SK-N-SH treated with all-trans-retinoic acid at 6 μM for 48 hours (cell line): Measurements from ENCODE around the gene B9D1.

Experiments
- ATAC-seq: fragments of 200-7000 bp; cut with Tn5 transposase; 3 replicates; pipeline ENCODE4 v1.9.1; 2020; ENCODE audit warnings: mild to moderate bottlenecking, moderate library complexity
- ARNTL ChIP-seq: fragments of 450-650 bp; formaldehyde crosslinking; IDR thresholded peaks from 2 replicates; pipeline ENCODE4 v1.5.0; 2020; ENCODE audit warnings: low read depth, mild to moderate bottlenecking, moderate library complexity, borderline replicate concordance
- CSDC2 ChIP-seq: fragments of 250-450 bp; sonication (Bioruptor Pico); IDR thresholded peaks from 2 replicates; pipeline ENCODE4 v1.5.0; 2020; ENCODE audit warnings: mild to moderate bottlenecking, moderate library complexity
- ESRRG ChIP-seq: fragments of 250-450 bp; sonication (Bioruptor Pico); IDR thresholded peaks from 2 replicates; pipeline ENCODE4 v1.6.1; 2021; ENCODE audit warnings: mild to moderate bottlenecking
- GLIS3 ChIP-seq: fragments of 250-450 bp; sonication (Bioruptor Pico); IDR thresholded peaks from 2 replicates; pipeline ENCODE4 v1.5.0; 2020; ENCODE audit warnings: mild to moderate bottlenecking, moderate library complexity
- ISL1 ChIP-seq: fragments of 250-450 bp; sonication (Bioruptor Pico); IDR thresholded peaks from 2 replicates; pipeline ENCODE4 v2.1.2; 2022; ENCODE audit warnings: mild to moderate bottlenecking, moderate library complexity
- OSR1 ChIP-seq: fragments of 250-450 bp; sonication (Bioruptor Pico); IDR thresholded peaks from 2 replicates; pipeline ENCODE4 v1.8.0; 2022; ENCODE audit warnings: moderate library complexity, mild to moderate bottlenecking, inconsistent platforms
- SNAI2 ChIP-seq: fragments of 250-450 bp; sonication (Bioruptor Pico); IDR thresholded peaks from 2 replicates; pipeline ENCODE4 v1.5.0; 2020; ENCODE audit warnings: mild to moderate bottlenecking, moderate library complexity
- TCF4 ChIP-seq: fragments of 250-450 bp; sonication (Bioruptor Pico); IDR thresholded peaks from 2 replicates; pipeline ENCODE4 v1.8.0; 2021; ENCODE audit warnings: mild to moderate bottlenecking, moderate library complexity, borderline replicate concordance
- TOX ChIP-seq: fragments of 250-450 bp; sonication (Bioruptor Pico); IDR thresholded peaks from 2 replicates; pipeline ENCODE4 v1.8.0; 2021; ENCODE audit warnings: mild to moderate bottlenecking, moderate library complexity, borderline replicate concordance
- ZC3H10 ChIP-seq: fragments of 250-450 bp; sonication (Bioruptor Pico); IDR thresholded peaks from 2 replicates; pipeline ENCODE4 v1.5.1; 2021; ENCODE audit warnings: mild to moderate bottlenecking, moderate library complexity
- ZFP3 ChIP-seq: fragments of 250-450 bp; sonication (Bioruptor Pico); IDR thresholded peaks from 2 replicates; pipeline ENCODE4 v1.5.0; 2020; ENCODE audit warnings: mild to moderate bottlenecking, moderate library complexity
- ZFP30 ChIP-seq: fragments of 450-650 bp; formaldehyde crosslinking; IDR thresholded peaks from 2 replicates; pipeline ENCODE4 v1.5.0; 2022; ENCODE audit warnings: mild to moderate bottlenecking, moderate library complexity
- ZNF565 ChIP-seq: fragments of 450-650 bp; formaldehyde crosslinking; conservative IDR thresholded peaks from 2 replicates; pipeline ENCODE4 v1.5.0; 2020; ENCODE audit warnings: low read depth, mild to moderate bottlenecking, moderate library complexity
- ZNF8 ChIP-seq: fragments of 450-650 bp; formaldehyde crosslinking; IDR thresholded peaks from 2 replicates; pipeline ENCODE4 v1.5.0; 2020; ENCODE audit warnings: mild to moderate bottlenecking, moderate library complexity
- TF ChIP-seq, protein P1 (sequence below): fragments of 250-450 bp; sonication (Bioruptor Pico); IDR thresholded peaks from 2 replicates; pipeline ENCODE4 v1.8.0; 2020; ENCODE audit warnings: mild to moderate bottlenecking, moderate library complexity, borderline replicate concordance
- TF ChIP-seq, protein P2 (sequence below): fragments of 250-450 bp; sonication (Bioruptor Pico); IDR thresholded peaks from 2 replicates; pipeline ENCODE4 v1.8.0; 2021; ENCODE audit warnings: low read depth, mild to moderate bottlenecking, moderate library complexity, borderline replicate concordance
- TF ChIP-seq, protein P3 (sequence below): fragments of 250-450 bp; sonication (Bioruptor Pico); IDR thresholded peaks from 2 replicates; pipeline ENCODE4 v1.5.1; 2021; ENCODE audit warnings: mild to moderate bottlenecking, moderate library complexity
- TF ChIP-seq, protein P4 (sequence below): fragments of 250-450 bp; sonication (Bioruptor Pico); IDR thresholded peaks from 2 replicates; pipeline ENCODE4 v1.5.0; 2020; ENCODE audit warnings: mild to moderate bottlenecking, moderate library complexity

B9D1 gene

DNA sequence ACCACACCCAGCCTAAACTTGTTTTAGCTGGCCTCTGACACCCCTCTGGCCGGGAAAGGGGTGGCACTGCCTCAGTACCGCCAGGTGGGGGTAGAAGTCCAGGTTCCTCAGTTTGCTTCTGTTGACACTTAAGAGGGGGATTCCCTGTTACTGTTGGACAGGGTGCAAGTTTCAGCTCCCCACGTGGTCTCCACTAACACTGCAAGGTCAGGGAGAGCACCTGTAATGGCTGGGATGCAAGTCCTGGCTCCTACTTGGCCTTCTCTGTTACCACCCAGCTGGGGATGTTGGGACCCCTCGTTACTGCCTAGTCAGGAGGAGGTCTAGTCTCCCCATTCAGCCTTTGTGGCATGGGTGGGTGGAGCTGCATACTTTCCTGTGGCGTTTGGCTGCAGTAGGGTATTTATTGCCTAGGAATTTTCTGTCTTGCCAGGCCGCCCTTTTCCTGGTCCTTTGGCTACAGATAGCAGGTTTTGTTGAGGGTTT lies 35.1 kb upstream of the B9D1 start:
- ATAC-seq, result no peak; the same call in 1 of the 3 replicates
- TF ChIP-seq ZFP3 (CRISPR knock-in tag), result no peak
- TF ChIP-seq, protein P1, sequence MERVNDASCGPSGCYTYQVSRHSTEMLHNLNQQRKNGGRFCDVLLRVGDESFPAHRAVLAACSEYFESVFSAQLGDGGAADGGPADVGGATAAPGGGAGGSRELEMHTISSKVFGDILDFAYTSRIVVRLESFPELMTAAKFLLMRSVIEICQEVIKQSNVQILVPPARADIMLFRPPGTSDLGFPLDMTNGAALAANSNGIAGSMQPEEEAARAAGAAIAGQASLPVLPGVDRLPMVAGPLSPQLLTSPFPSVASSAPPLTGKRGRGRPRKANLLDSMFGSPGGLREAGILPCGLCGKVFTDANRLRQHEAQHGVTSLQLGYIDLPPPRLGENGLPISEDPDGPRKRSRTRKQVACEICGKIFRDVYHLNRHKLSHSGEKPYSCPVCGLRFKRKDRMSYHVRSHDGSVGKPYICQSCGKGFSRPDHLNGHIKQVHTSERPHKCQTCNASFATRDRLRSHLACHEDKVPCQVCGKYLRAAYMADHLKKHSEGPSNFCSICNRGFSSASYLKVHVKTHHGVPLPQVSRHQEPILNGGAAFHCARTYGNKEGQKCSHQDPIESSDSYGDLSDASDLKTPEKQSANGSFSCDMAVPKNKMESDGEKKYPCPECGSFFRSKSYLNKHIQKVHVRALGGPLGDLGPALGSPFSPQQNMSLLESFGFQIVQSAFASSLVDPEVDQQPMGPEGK (CRISPR knock-in tag), result no peak
- no peak for TF ChIP-seq ISL1 (CRISPR knock-in tag)
- TF ChIP-seq GLIS3 (CRISPR knock-in tag), result no peak
- TF ChIP-seq SNAI2, result no peak
- no peak for TF ChIP-seq ARNTL (CRISPR knock-in tag)
- no peak for TF ChIP-seq ZFP30 (CRISPR knock-in tag)
- TF ChIP-seq TOX (CRISPR knock-in tag), result no peak
- no peak for TF ChIP-seq ZC3H10
- TF ChIP-seq, protein P2, sequence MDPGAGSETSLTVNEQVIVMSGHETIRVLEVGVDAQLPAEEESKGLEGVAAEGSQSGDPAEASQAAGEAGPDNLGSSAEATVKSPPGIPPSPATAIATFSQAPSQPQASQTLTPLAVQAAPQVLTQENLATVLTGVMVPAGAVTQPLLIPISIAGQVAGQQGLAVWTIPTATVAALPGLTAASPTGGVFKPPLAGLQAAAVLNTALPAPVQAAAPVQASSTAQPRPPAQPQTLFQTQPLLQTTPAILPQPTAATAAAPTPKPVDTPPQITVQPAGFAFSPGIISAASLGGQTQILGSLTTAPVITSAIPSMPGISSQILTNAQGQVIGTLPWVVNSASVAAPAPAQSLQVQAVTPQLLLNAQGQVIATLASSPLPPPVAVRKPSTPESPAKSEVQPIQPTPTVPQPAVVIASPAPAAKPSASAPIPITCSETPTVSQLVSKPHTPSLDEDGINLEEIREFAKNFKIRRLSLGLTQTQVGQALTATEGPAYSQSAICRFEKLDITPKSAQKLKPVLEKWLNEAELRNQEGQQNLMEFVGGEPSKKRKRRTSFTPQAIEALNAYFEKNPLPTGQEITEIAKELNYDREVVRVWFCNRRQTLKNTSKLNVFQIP (CRISPR knock-in tag), result no peak
- TF ChIP-seq TCF4 (CRISPR knock-in tag), result no peak
- TF ChIP-seq, protein P3, sequence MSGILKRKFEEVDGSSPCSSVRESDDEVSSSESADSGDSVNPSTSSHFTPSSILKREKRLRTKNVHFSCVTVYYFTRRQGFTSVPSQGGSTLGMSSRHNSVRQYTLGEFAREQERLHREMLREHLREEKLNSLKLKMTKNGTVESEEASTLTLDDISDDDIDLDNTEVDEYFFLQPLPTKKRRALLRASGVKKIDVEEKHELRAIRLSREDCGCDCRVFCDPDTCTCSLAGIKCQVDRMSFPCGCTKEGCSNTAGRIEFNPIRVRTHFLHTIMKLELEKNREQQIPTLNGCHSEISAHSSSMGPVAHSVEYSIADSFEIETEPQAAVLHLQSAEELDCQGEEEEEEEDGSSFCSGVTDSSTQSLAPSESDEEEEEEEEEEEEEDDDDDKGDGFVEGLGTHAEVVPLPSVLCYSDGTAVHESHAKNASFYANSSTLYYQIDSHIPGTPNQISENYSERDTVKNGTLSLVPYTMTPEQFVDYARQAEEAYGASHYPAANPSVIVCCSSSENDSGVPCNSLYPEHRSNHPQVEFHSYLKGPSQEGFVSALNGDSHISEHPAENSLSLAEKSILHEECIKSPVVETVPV (CRISPR knock-in tag), result no peak
- no peak for TF ChIP-seq OSR1
- TF ChIP-seq, protein P4, sequence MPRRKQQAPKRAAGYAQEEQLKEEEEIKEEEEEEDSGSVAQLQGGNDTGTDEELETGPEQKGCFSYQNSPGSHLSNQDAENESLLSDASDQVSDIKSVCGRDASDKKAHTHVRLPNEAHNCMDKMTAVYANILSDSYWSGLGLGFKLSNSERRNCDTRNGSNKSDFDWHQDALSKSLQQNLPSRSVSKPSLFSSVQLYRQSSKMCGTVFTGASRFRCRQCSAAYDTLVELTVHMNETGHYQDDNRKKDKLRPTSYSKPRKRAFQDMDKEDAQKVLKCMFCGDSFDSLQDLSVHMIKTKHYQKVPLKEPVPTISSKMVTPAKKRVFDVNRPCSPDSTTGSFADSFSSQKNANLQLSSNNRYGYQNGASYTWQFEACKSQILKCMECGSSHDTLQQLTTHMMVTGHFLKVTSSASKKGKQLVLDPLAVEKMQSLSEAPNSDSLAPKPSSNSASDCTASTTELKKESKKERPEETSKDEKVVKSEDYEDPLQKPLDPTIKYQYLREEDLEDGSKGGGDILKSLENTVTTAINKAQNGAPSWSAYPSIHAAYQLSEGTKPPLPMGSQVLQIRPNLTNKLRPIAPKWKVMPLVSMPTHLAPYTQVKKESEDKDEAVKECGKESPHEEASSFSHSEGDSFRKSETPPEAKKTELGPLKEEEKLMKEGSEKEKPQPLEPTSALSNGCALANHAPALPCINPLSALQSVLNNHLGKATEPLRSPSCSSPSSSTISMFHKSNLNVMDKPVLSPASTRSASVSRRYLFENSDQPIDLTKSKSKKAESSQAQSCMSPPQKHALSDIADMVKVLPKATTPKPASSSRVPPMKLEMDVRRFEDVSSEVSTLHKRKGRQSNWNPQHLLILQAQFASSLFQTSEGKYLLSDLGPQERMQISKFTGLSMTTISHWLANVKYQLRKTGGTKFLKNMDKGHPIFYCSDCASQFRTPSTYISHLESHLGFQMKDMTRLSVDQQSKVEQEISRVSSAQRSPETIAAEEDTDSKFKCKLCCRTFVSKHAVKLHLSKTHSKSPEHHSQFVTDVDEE (CRISPR knock-in tag), result no peak

DNA sequence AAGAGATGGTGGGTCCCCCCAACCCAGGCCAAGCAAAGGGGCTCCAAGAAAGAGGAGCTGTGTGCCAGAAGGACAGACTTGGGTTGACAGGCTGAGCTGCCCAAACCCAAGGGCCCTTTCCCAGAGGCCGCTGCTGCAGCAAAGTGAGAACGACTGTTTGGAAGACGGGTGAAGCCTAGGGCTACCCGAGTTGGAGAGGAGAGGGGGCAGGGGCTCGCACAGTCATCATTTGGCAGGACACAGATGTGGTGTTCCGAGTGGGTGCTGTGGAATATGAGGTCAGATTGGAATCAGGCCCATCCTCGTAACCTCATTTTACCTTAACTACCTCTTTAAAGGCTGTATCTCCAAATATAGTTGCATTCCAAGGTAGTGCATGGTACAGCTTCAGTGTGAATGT lies 29.8 kb upstream of the B9D1 start:
- no peak for ATAC-seq
- TF ChIP-seq ZNF565 (CRISPR knock-in tag) (no peak), ZNF8 (CRISPR knock-in tag) (no peak), ZC3H10 (no peak), ESRRG (CRISPR knock-in tag) (no peak), TOX (CRISPR knock-in tag) (no peak), ISL1 (CRISPR knock-in tag) (no peak)
- TF ChIP-seq, protein P1 (CRISPR knock-in tag), result no peak
- TF ChIP-seq, all 23 proteins: peak for 0

DNA sequence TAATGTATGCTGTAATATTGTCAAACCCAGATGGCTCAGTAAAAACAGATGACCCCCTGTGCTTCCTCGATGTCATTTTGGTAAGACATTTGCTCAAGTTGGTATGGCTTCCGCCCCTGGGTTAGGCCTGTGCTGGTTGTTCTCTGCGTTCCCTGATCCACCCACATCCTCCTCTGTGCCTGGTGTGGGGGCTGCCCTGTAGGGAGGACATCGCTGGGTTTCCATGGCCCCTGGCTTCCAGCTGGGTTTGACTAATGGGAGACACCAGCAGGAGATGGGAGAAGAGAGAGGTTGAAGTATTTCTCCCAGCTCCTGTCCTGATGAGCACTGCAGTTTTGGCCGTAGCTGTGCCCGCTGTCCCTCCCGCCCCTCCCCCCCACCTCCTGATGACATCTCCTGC lies 28.9 kb upstream of the B9D1 start:
- TF ChIP-seq CSDC2 (CRISPR knock-in tag), result no peak
- TF ChIP-seq, protein P3 (CRISPR knock-in tag), result no peak
- no peak for TF ChIP-seq ZC3H10
- TF ChIP-seq, all 23 proteins: peak for 0
- no peak for ATAC-seq
